Esophagus (tissue), 2 donors: ENCODE data around the gene OBSCN. TPM values are rescaled to one million over a fixed set of nuclear protein-coding genes. Genes with fewer than 3 reads are reported as not detected.

ENCODE experiments used
- H3K27ac ChIP-seq, 2 donors: one replicate each; pipeline ENCODE4 v1.5.1; 2013; ENCODE audit warnings: low read depth in 2 of 2, mild to moderate bottlenecking in 2 of 2, inconsistent platforms in 1 of 2, low read length in 1 of 2, moderate library complexity in 1 of 2
- H3K27me3 ChIP-seq, 2 donors: one replicate each; pipeline ENCODE4 v1.6.1; 2013; ENCODE audit warnings: low read length in 2 of 2, control low read depth in 1 of 2, mild to moderate bottlenecking in 1 of 2; ENCODE audit not compliant: insufficient read depth in 2 of 2, control insufficient read depth in 1 of 2
- H3K36me3 ChIP-seq, 2 donors: one replicate each; pipeline ENCODE4 v1.6.1; 2013; ENCODE audit warnings: low read length in 1 of 2; ENCODE audit not compliant: control insufficient read depth in 2 of 2, insufficient read depth in 2 of 2
- H3K4me1 ChIP-seq, 2 donors: one replicate each; pipeline ENCODE4 v1.6.1; 2013; ENCODE audit warnings: low read length in 1 of 2; ENCODE audit not compliant: control insufficient read depth in 2 of 2, insufficient read depth in 2 of 2
- H3K4me3 ChIP-seq, 2 donors: one replicate each; pipeline ENCODE4 v1.5.1; 2013; ENCODE audit warnings: low read length in 2 of 2, mild to moderate bottlenecking in 2 of 2, low read depth in 1 of 2, moderate library complexity in 1 of 2
- H3K9me3 ChIP-seq, 2 donors: one replicate each; pipeline ENCODE4 v1.6.1; 2013; ENCODE audit warnings: mild to moderate bottlenecking in 2 of 2, low read depth in 1 of 2, low read length in 1 of 2, moderate library complexity in 1 of 2; ENCODE audit not compliant: control insufficient read depth in 2 of 2, insufficient read depth in 1 of 2
- WGBS, 2 donors: extraction: QIAGEN DNeasy Blood & Tissue Kit; methylation state at CpG; one replicate each; pipeline ENCODE4 v1.1.7; 2013; 5-methylcytosine and 5-hydroxymethylcytosine counted together
- polyA plus RNA-seq, 2 donors: library from polyadenylated mRNA; stranded (reverse); fragments of 200-250 nt; gene quantifications; one replicate each; pipeline ENCODE4 v1.2.3, GENCODE V29; 2013
- donor health status: healthy with polysubstance abuse.
- donor health status: Bipolar disorder and iron deficiency.

Gene OBSCN
- polyA plus RNA-seq, 2 donors = 7.7 to 20.6 TPM

GRCh38 chr1:228163007-228163753 lies 44.7 kb upstream of the OBSCN start:
- Histone ChIP-seq H3K4me1 (peaks cover 20 to 24% of the 10 kb centered on the region in 2 donors), H3K27ac (peak overlapping the region; percentile 44 to 95), H3K9me3 (no peaks in the 10 kb centered on the region), H3K4me3 (no peak overlapping the region), H3K27me3 (no peaks in the 10 kb centered on the region), H3K36me3 (no peaks in the 10 kb centered on the region)
- 34 to 42% methylated on average over 28 to 30 of the region's 30 CpGs for WGBS, 2 donors

GRCh38 chr1:228163776-228164519 lies 43.9 kb upstream of the OBSCN start:
- no peaks in the 10 kb centered on the region for H3K9me3 ChIP-seq
- WGBS, 2 donors = 92 to 93% methylated on average over 10 of the region's 10 CpGs
- H3K27ac ChIP-seq = peak overlapping the region; percentile 2 to 95
- peaks cover 20 to 23% of the 10 kb centered on the region in 2 donors for H3K4me1 ChIP-seq
- H3K36me3 ChIP-seq = no peaks in the 10 kb centered on the region
- no peaks in the 10 kb centered on the region for H3K27me3 ChIP-seq
- H3K4me3 ChIP-seq = no peak overlapping the region

- no peaks in the 10 kb centered on the region for H3K9me3 ChIP-seq
- no peaks in the 10 kb centered on the region for H3K27me3 ChIP-seq
- peak overlapping the region; percentile 91 to 95 for H3K27ac ChIP-seq
- peak overlapping the region; percentile 47 to 49 for H3K4me3 ChIP-seq
- no peaks in the 10 kb centered on the region for H3K36me3 ChIP-seq
- WGBS, 2 donors = 47 to 55% methylated on average over 20 of the region's 20 CpGs
- peaks cover 19 to 22% of the 10 kb centered on the region in 2 donors for H3K4me1 ChIP-seq
Measured at GRCh38 chr1:228164561-228165371, 43.1 kb upstream of the OBSCN start.

GRCh38 chr1:228165372-228166169 lies 42.3 kb upstream of the OBSCN start, which contains the start of gene IBA57:
Gene IBA57, plus strand, starts transcription at chr1:228165804. Its CDS starts 13 bp downstream, at chr1:228165817.
- WGBS, 2 donors = 0% methylated on average over 83 to 93 of the region's 93 CpGs
- H3K27me3 ChIP-seq = no peaks in the 10 kb centered on the region
- H3K36me3 ChIP-seq = no peaks in the 10 kb centered on the region
- no peaks in the 10 kb centered on the region for H3K9me3 ChIP-seq
- H3K27ac ChIP-seq = peak within 1 kb of the TSS; percentile 98 to 100
- peaks cover 11 to 18% of the 10 kb centered on the region in 2 donors for H3K4me1 ChIP-seq
- H3K4me3 ChIP-seq = peak within 1 kb of the TSS; percentile 60 to 87

GRCh38 chr1:228166170-228166936 lies 41.5 kb upstream of the OBSCN start:
- H3K27ac ChIP-seq = peak overlapping the region; percentile 98 to 100
- no peaks in the 10 kb centered on the region for H3K36me3 ChIP-seq
- H3K4me1 ChIP-seq = peaks cover 11 to 18% of the 10 kb centered on the region in 2 donors
- H3K27me3 ChIP-seq = no peaks in the 10 kb centered on the region
- no peaks in the 10 kb centered on the region for H3K9me3 ChIP-seq
- WGBS, 2 donors = 11 to 13% methylated on average over 19 to 26 of the region's 26 CpGs
- H3K4me3 ChIP-seq = peak overlapping the region; percentile 60 to 87

GRCh38 chr1:228168563-228169270 lies 39.1 kb upstream of the OBSCN start:
- no peak overlapping the region for H3K27ac ChIP-seq
- H3K27me3 ChIP-seq = no peaks in the 10 kb centered on the region
- peaks cover 0 to 1% of the 10 kb centered on the region in 2 donors for H3K36me3 ChIP-seq
- WGBS, 2 donors = 80 to 84% methylated on average over 12 of the region's 12 CpGs
- H3K9me3 ChIP-seq = peaks cover 0 to 2% of the 10 kb centered on the region in 2 donors
- no peak overlapping the region for H3K4me3 ChIP-seq
- H3K4me1 ChIP-seq = no peaks in the 10 kb centered on the region

GRCh38 chr1:228169345-228169744 lies 38.5 kb upstream of the OBSCN start:
- Histone ChIP-seq H3K27ac (no peak overlapping the region), H3K9me3 (peaks cover 0 to 5% of the 10 kb centered on the region in 2 donors), H3K27me3 (no peaks in the 10 kb centered on the region), H3K4me1 (peaks cover 0 to under 1% of the 10 kb centered on the region in 2 donors), H3K4me3 (no peak overlapping the region), H3K36me3 (peaks cover 0 to 1% of the 10 kb centered on the region in 2 donors)
- 85 to 93% methylated on average over 2 of the region's 2 CpGs for WGBS, 2 donors

GRCh38 chr1:228170666-228171065 lies 37.2 kb upstream of the OBSCN start:
- WGBS, 2 donors = 84 to 87% methylated on average over 7 of the region's 7 CpGs
- peaks cover 0 to 9% of the 10 kb centered on the region in 2 donors for H3K36me3 ChIP-seq
- no peak overlapping the region for H3K4me3 ChIP-seq
- H3K27me3 ChIP-seq = no peaks in the 10 kb centered on the region
- peaks cover 3 to 5% of the 10 kb centered on the region in 2 donors for H3K9me3 ChIP-seq
- H3K27ac ChIP-seq = no peak overlapping the region
- peaks cover 0 to 4% of the 10 kb centered on the region in 2 donors for H3K4me1 ChIP-seq
